ENCODE results near the gene PCYOX1L.

GRCh38 chr5:149374303-149374702 lies 16.5 kb downstream of the PCYOX1L start:
- TF ChIP-seq CEBPB (IDR thresholded peaks at IDR 0.05; ENCODE audit: low read depth) = no peak
- no peak for TF ChIP-seq CTCF (IDR thresholded peaks at IDR 0.05 in 2 of 3, conservative IDR thresholded peaks at IDR 0.05 in 1 of 3; ENCODE audit: borderline replicate concordance in 1 of 3, insufficient read depth in 1 of 3, low read depth in 2 of 3, low read length in 2 of 3)
- no peak for TF ChIP-seq ZNF274 (IDR thresholded peaks at IDR 0.05; ENCODE audit: low read depth, low read length)
